HG02884 (cell line): Measurements from ENCODE around the gene DRC7.
"Not testable (repeated sequence)": the region's sequence is repeated elsewhere in the genome, so short reads cannot be mapped to it uniquely, and the experiment has no call there.

Experiments used
- ATAC-seq: cut with Tn5 transposase; IDR thresholded peaks from one replicate; pipeline ENCODE4 v1.9.1; 2021; ENCODE audit warnings: mild to moderate bottlenecking, moderate library complexity; ENCODE audit not compliant: unreplicated experiment

The DRC7 gene

GRCh38 chr16:57658878-57659674 lies 35.5 kb upstream of the DRC7 start:
- ATAC-seq: no peak

- no peak for ATAC-seq
Observed at GRCh38 chr16:57660715-57661463, 33.7 kb upstream of the DRC7 start.

GRCh38 chr16:57661510-57661909 lies 33.1 kb upstream of the DRC7 start:
- no peak for ATAC-seq

GRCh38 chr16:57661936-57662906 lies 32.4 kb upstream of the DRC7 start:
- no peak for ATAC-seq

GRCh38 chr16:57663436-57663835 lies 31.2 kb upstream of the DRC7 start:
- ATAC-seq: no peak

GRCh38 chr16:57663917-57664661 lies 30.5 kb upstream of the DRC7 start:
- no peak for ATAC-seq

GRCh38 chr16:57664662-57665025 lies 30.0 kb upstream of the DRC7 start:
- ATAC-seq: no peak

GRCh38 chr16:57665541-57665940 lies 29.1 kb upstream of the DRC7 start:
- ATAC-seq: no peak

- no peak for ATAC-seq
Observed at GRCh38 chr16:57666353-57667047, 28.1 kb upstream of the DRC7 start.

GRCh38 chr16:57667048-57667525 lies 27.5 kb upstream of the DRC7 start:
- no peak for ATAC-seq

- ATAC-seq: no peak
Observed at GRCh38 chr16:57667526-57668262, 26.9 kb upstream of the DRC7 start.

GRCh38 chr16:57668263-57668571 lies 26.4 kb upstream of the DRC7 start, which contains the start of gene ADGRG3:
Gene ADGRG3, plus strand, starts transcription at chr16:57668306. Its CDS starts 42 bp downstream, at chr16:57668348.
- ATAC-seq: no peak

GRCh38 chr16:57668630-57669475 lies 25.8 kb upstream of the DRC7 start:
- ATAC-seq: no peak

GRCh38 chr16:57669476-57670162 lies 25.0 kb upstream of the DRC7 start:
- no peak for ATAC-seq

- no peak for ATAC-seq
Observed at GRCh38 chr16:57670196-57670595, 24.4 kb upstream of the DRC7 start.

- not testable (repeated sequence) for ATAC-seq
Observed at GRCh38 chr16:57671451-57671850, 23.2 kb upstream of the DRC7 start.

GRCh38 chr16:57672416-57672815 lies 22.2 kb upstream of the DRC7 start:
- no peak for ATAC-seq

- ATAC-seq: no peak
Observed at GRCh38 chr16:57672824-57673223, 21.8 kb upstream of the DRC7 start.
